C4-2B (cell line): ENCODE data around the gene REPS1.

Experiments
- CTCF ChIP-seq: fragments of 450-650 bp; conservative IDR thresholded peaks from 2 replicates; pipeline ENCODE4 v1.5.1; 2017; ENCODE audit warnings: mild to moderate bottlenecking
- ZFX ChIP-seq: fragments of 450-650 bp; IDR thresholded peaks from 2 replicates; pipeline ENCODE4 v1.6.1; 2017

- TF ChIP-seq CTCF = no peak
- TF ChIP-seq ZFX = no peak
Observed at GRCh38 chr6:138978229-138978628, 9.8 kb downstream of the REPS1 start.
